BJ (cell line): ENCODE data around the gene TBK1. TPM values are rescaled to one million over a fixed set of nuclear protein-coding genes. Genes with fewer than 3 reads are reported as not detected.

Source experiments
- CTCF ChIA-PET: fragments of 350-600 bp; formaldehyde crosslinking; extraction: SDS; loops from one replicate; lab custom pipeline; 2021; ENCODE audit warnings: antibody characterized with exemption, inconsistent platforms; lab: Yijun Ruan, JAX
- POLR2A ChIA-PET: fragments of 300-600 bp; sonication (Branson Sonifier 250); formaldehyde crosslinking; extraction: SDS; loops from one replicate; lab custom pipeline; 2021; ENCODE audit warnings: antibody characterized with exemption; lab: Charles Lee
- DNase-seq: peaks from one replicate; pipeline ENCODE4 v3.0.0-alpha.2; 2011; ENCODE audit warnings: low read depth
- H3K27me3 ChIP-seq: 2 replicates; pipeline ENCODE4 v1.6.0; 2011; ENCODE audit warnings: low read length; ENCODE audit not compliant: control insufficient read depth, insufficient read depth
- H3K36me3 ChIP-seq: 2 replicates; pipeline ENCODE4 v1.5.1; 2011; ENCODE audit warnings: low read length; ENCODE audit not compliant: control insufficient read depth, insufficient read depth
- H3K4me3 ChIP-seq: 2 replicates; pipeline ENCODE4 v1.5.1; 2011; ENCODE audit warnings: low read depth, mild to moderate bottlenecking, control low read depth, low read length
- CTCF ChIP-seq: IDR thresholded peaks from 2 replicates; pipeline ENCODE4 v1.5.1; 2011; ENCODE audit warnings: low read depth, mild to moderate bottlenecking, control low read depth, inconsistent platforms, low read length, moderate library complexity; ENCODE audit not compliant: insufficient read depth
- polyA plus RNA-seq: library from polyadenylated mRNA; depleted of rRNA; stranded (reverse); fragments of >200 nt; gene quantifications from 2 replicates; pipeline ENCODE4 v1.2.3, GENCODE V29; 2011

Gene TBK1
- polyA plus RNA-seq, 1 experiment = 5.7 TPM

GRCh38 chr12:64450711-64451486 is 1.0 kb upstream of the TBK1 start:
- CTCF ChIA-PET = no interaction called here
- H3K4me3 ChIP-seq = peak overlapping the region; percentile 92
- POLR2A ChIA-PET = no interaction called here
- no peak for TF ChIP-seq CTCF
- H3K36me3 ChIP-seq = peaks cover 7% of the 10 kb centered on the region
- no peaks in the 10 kb centered on the region for H3K27me3 ChIP-seq
- no peak for DNase-seq

DNA sequence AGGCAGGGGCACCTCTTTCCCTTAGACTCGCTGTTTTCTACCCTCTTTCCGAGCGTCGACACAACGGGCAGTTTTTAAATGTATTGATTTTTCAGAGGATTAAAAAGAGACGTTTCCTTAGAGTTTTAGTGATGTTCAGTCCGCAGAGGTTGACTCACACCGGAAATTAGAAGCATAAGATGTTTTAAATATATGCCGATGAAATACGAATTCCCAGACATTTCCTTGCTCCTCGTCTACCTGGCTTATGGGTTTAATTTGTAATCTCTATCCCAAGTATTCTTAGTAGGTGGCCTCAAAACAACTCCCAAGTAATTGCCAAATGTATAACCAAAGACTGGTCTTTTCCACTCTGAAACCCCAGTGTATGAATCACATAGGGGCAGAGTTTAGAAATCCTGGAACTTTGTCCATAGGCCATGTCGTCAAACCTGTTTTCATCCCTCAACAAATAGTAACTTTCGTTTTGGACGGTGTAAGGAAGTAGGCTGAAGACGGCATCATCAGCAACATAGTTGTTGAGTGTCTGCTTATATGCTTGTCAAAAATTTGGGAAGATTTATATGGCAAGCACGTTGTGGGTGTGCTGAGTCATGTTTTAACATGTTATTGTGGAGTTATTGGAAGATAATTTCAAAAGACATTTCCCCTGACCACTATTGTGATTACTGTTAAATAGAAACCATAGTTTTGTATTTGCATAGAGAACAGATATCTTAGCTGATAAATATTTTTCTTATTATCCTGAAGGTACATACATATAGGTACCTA is 824 bp downstream of the TBK1 start:
- Histone ChIP-seq H3K4me3 (peak overlapping the region; percentile 92), H3K27me3 (no peaks in the 10 kb centered on the region), H3K36me3 (peaks cover 3% of the 10 kb centered on the region; the same call in 1 of the 2 replicates)
- ChIA-PET CTCF (no interaction called here), POLR2A (no interaction called here)
- DNase-seq = peak; percentile 34
- TF ChIP-seq CTCF = no peak

GRCh38 chr12:64455506-64455905 is 3.6 kb downstream of the TBK1 start:
- POLR2A ChIA-PET = no interaction called here
- CTCF ChIA-PET = interaction anchor here (0.9 kb wide), 1 partner anchor 12 kb away, joined by 4 read pairs; no protein-coding TSS in a partner anchor

DNA sequence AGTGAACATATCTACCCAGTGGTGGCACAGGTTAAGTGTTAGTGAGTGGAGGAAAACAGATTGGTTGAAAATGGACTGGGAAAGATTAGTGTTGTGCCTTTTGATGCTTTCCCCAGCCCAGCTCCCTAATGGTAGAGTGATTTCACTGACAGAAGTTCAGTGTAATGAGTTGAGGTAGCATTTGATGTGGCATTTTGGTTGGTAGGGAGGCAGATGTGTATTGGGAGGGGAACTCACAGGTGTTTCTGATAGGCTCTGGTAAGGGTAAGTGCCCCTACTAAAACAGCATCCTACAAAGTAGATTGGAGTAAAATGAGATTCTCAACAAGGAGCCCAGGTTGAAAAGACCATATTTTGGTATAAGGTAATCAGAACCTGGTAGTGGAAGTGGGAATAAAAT is 4.2 kb downstream of the TBK1 start:
- ChIA-PET POLR2A (no interaction called here), CTCF (no interaction called here)
- H3K36me3 ChIP-seq = 0 out of 2 replicates have a peak, but pooled peaks cover 2% of the 10 kb centered on the region
- H3K4me3 ChIP-seq = no peak overlapping the region
- DNase-seq = no peak
- H3K27me3 ChIP-seq = no peaks in the 10 kb centered on the region
- TF ChIP-seq CTCF = no peak

More at GRCh38 chr12:64455506-64455905, 3.6 kb downstream of the TBK1 start:
- DNase-seq = no peak
- TF ChIP-seq CTCF = no peak
- Histone ChIP-seq H3K4me3 (no peak overlapping the region), H3K36me3 (0 out of 2 replicates have a peak, but pooled peaks cover 2% of the 10 kb centered on the region), H3K27me3 (no peaks in the 10 kb centered on the region)

DNA sequence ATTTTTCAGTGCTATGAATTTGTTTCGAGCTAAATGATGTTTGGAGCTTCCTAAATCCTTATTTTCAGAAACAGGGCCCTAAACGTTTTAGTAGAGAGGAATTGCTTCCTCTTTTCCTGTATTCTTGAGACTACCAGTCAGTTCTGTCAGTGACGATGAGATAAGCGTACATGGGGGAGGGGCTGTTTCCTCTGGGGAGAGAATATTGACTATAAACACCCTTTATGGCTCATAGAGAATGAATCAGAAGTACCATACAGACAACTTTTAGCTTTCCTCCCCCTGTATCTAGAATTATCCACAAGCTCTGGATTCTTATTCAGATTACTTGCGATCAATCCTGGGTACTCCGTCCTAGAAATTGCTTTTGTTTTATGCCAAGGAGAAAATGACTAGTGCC is 5.1 kb downstream of the TBK1 start:
- TF ChIP-seq CTCF = no peak
- ChIA-PET POLR2A (no interaction called here), CTCF (no interaction called here)
- DNase-seq = no peak
- Histone ChIP-seq H3K36me3 (0 out of 2 replicates have a peak, but pooled peaks cover 2% of the 10 kb centered on the region), H3K27me3 (no peaks in the 10 kb centered on the region), H3K4me3 (no peak overlapping the region)
